Fibroblast of lung (primary cell): ENCODE results near the gene PLEKHG1.

ENCODE experiments used
- CTCF ChIP-seq, 2 donors: IDR thresholded peaks in 1 of 2; conservative IDR thresholded peaks in 1 of 2; 1 replicate in 1 of 2; 2 replicates in 1 of 2; pipeline ENCODE4 v1.5.1; 2011 to 2012; ENCODE audit warnings: low read length in 2 of 2, control low read depth in 1 of 2, inconsistent platforms in 1 of 2, low read depth in 1 of 2, mild to moderate bottlenecking in 1 of 2
- EZH2 ChIP-seq: IDR thresholded peaks from 2 replicates; pipeline ENCODE4 v1.5.1; 2012; ENCODE audit warnings: low read length, control low read depth, mild to moderate bottlenecking; ENCODE audit errors: missing control alignments

GRCh38 chr6:150638765-150639164, 39.1 kb downstream of the PLEKHG1 start:
- no peak for TF ChIP-seq CTCF (conservative IDR thresholded peaks at IDR 0.05 in 1 of 2, IDR thresholded peaks at IDR 0.05 in 1 of 2; ENCODE audit: low read depth in 1 of 2, low read length in 2 of 2)
- no peak for TF ChIP-seq EZH2
